ENCODE measurements around the gene KSR1. TPM values are rescaled to one million over a fixed set of nuclear protein-coding genes. Genes with fewer than 3 reads are reported as not detected.

Gene KSR1
- total and polyA plus RNA-seq, 2 of the 4 experiments (the other 2 are of a cell fraction): 12.5 to 21.9 TPM

- H3K56ac ChIP-seq (ENCODE audit: extremely low read depth, insufficient read depth, low read length): no peak overlapping the region
- H4K20me1 ChIP-seq (ENCODE audit: insufficient read depth, low read length): no peaks in the 10 kb centered on the region
- dilution Hi-C loops (cut with HindIII; ENCODE audit: low sequenced_read_pairs, unreplicated experiment): no loop called here
- H2AK5ac ChIP-seq (ENCODE audit: low read depth, low read length): no peak overlapping the region
- no peaks in the 10 kb centered on the region for H3K9me3 ChIP-seq (ENCODE audit: control insufficient read depth, insufficient read depth, low read length)
- no peaks in the 10 kb centered on the region for H3K79me1 ChIP-seq (ENCODE audit: low read depth in 1 of 2, low read length in 2 of 2)
- H3K9ac ChIP-seq (ENCODE audit: low read depth, low read length): no peak overlapping the region
- H3K27ac ChIP-seq (ENCODE audit: insufficient read depth, low read length): no peak overlapping the region
- 91% methylated on average over 5 of the region's 6 CpGs; no CpG with 5 or more reads in 1 of the 2 experiments for WGBS, 2 experiments (ENCODE audit: extremely low coverage in 2 of 2, insufficient read length in 1 of 2)
- ChIA-PET CTCF (no interaction called here), POLR2A (ENCODE audit: unreplicated experiment) (no interaction called here)
- H4K91ac ChIP-seq (ENCODE audit: insufficient read depth, low read depth, low read length): no peak overlapping the region
- no TSS peak for BruUV-seq (replicated peaks)
- peaks cover 82% of the 10 kb centered on the region for H3K36me3 ChIP-seq (ENCODE audit: control insufficient read depth, insufficient read depth, low read length)
- H4K5ac ChIP-seq (ENCODE audit: low read depth, low read length): no peak overlapping the region
- no peak overlapping the region for H2BK20ac ChIP-seq (ENCODE audit: low read depth, low read length)
- no peak overlapping the region for H2AFZ ChIP-seq (replicated peaks; ENCODE audit: low read length, poor library complexity)
- no peak overlapping the region for H2BK15ac ChIP-seq (ENCODE audit: low read depth, low read length)
- DNase-seq (no peak), ATAC-seq (ENCODE audit: low read depth) (no peak)
- intact Hi-C loops (cut with micrococcal nuclease): no loop called here
- H3K27me3 ChIP-seq (ENCODE audit: control insufficient read depth, insufficient read depth, low read length): no peaks in the 10 kb centered on the region
- in situ Hi-C loops (cut with MboI; ENCODE audit: low sequenced_read_pairs): no loop called here
- H3K23ac ChIP-seq (ENCODE audit: low read depth, low read length): no peak overlapping the region
- H2BK120ac ChIP-seq (ENCODE audit: low read depth, low read length): no peak overlapping the region
- H3K14ac ChIP-seq (replicated peaks; ENCODE audit: low read depth, low read length): no peak overlapping the region
- no peak for TF ChIP-seq SMC3 (IDR thresholded peaks at IDR 0.05; ENCODE audit: low read depth, low read length)
- TF ChIP-seq CTCF (conservative IDR thresholded peaks at IDR 0.05; ENCODE audit: low read depth, low read length): no peak
- no peak for TF ChIP-seq USF2 (IDR thresholded peaks at IDR 0.05; ENCODE audit: low read depth, low read length)
- TF ChIP-seq MAFK (IDR thresholded peaks at IDR 0.05; ENCODE audit: low read depth, low read length): no peak
- no peak for TF ChIP-seq CHD1 (IDR thresholded peaks at IDR 0.05; ENCODE audit: low read depth, low read length)
- no peak for TF ChIP-seq BHLHE40 (IDR thresholded peaks at IDR 0.05; ENCODE audit: low read depth, low read length)
- no peak for TF ChIP-seq CEBPB (IDR thresholded peaks at IDR 0.05; ENCODE audit: low read depth, low read length)
- TF ChIP-seq RCOR1 (IDR thresholded peaks at IDR 0.05; ENCODE audit: insufficient replicate concordance, low read length): no peak
- TF ChIP-seq MXI1 (IDR thresholded peaks at IDR 0.05; ENCODE audit: borderline replicate concordance, low read depth, low read length): no peak
- TF ChIP-seq NFE2L2 (IDR thresholded peaks at IDR 0.05; ENCODE audit: low read depth, low read length): no peak
- H3K4me3 ChIP-seq (ENCODE audit: insufficient read depth, low read depth, low read length): no peak overlapping the region
- no peak overlapping the region for H3K4me2 ChIP-seq (ENCODE audit: low read depth, low read length)
- no peak overlapping the region for H3K18ac ChIP-seq (ENCODE audit: low read depth, low read length)
- no peak overlapping the region for H2BK5ac ChIP-seq (ENCODE audit: low read depth, low read length, poor library complexity, severe bottlenecking)
- H3K4me1 ChIP-seq (ENCODE audit: control insufficient read depth, insufficient read depth, low read length): no peaks in the 10 kb centered on the region
- no peak overlapping the region for H2AK9ac ChIP-seq (replicated peaks; ENCODE audit: low read depth, low read length, poor library complexity)
- H4K8ac ChIP-seq (ENCODE audit: low read depth in 2 of 2, low read length in 2 of 2): no peak overlapping the region
- peaks cover 4% of the 10 kb centered on the region; the same call in 1 of the 2 replicates for H3K9me1 ChIP-seq (ENCODE audit: insufficient read depth, low read length)
- H3K4ac ChIP-seq (ENCODE audit: low read depth, low read length): no peak overlapping the region
Observed at GRCh38 chr17:27623614-27624013, 167.4 kb downstream of the KSR1 start.
